Prostate gland (tissue), 2 donors: Measurements from ENCODE around the gene LRBA. TPM values are rescaled to one million over a fixed set of nuclear protein-coding genes. Genes with fewer than 3 reads are reported as not detected.

Experiments
- DNase-seq: peaks from one replicate; pipeline ENCODE4 v3.0.0-alpha.2; 2019; ENCODE audit warnings: low spot score
- H3K27ac ChIP-seq, 2 donors: fragments of 200-600 bp; sonication (generic); 2 replicates each; pipeline ENCODE4 v1.5.1; 2017 to 2019
- H3K27me3 ChIP-seq: fragments of 200-600 bp; sonication (generic); replicated peaks from 2 replicates; pipeline ENCODE4 v1.5.1; 2019; ENCODE audit not compliant: insufficient read depth
- H3K36me3 ChIP-seq, 2 donors: fragments of 200-600 bp; sonication (generic); 1 replicate in 1 of 2; 2 replicates in 1 of 2; pipeline versions ENCODE4 v1.5.1 to v1.8.1; 2017 to 2019
- H3K4me1 ChIP-seq: fragments of 200-600 bp; sonication (generic); replicated peaks from 2 replicates; pipeline ENCODE4 v1.5.1; 2019
- H3K4me3 ChIP-seq, 2 donors: fragments of 200-600 bp; sonication (generic); 2 replicates each; pipeline ENCODE4 v1.5.1; 2017 to 2019
- H3K9me3 ChIP-seq: fragments of 200-600 bp; sonication (generic); 2 replicates; pipeline ENCODE4 v1.5.1; 2017
- CTCF ChIP-seq, 4 experiments: fragments of 200-600 bp in 2 of 4; fragments of 450-650 bp in 2 of 4; sonication (generic) in 2 of 4; IDR thresholded peaks; 1 replicate in 3 of 4; 2 replicates in 1 of 4; pipeline ENCODE4 v1.5.1; 2016 to 2019; ENCODE audit warnings: antibody characterized with exemption in 4 of 4, mild to moderate bottlenecking in 2 of 4, moderate library complexity in 2 of 4
- POLR2A ChIP-seq: fragments of 450-650 bp; IDR thresholded peaks from one replicate; pipeline ENCODE4 v1.6.1; 2016; ENCODE audit warnings: antibody characterized with exemption, mild to moderate bottlenecking
- POLR2AphosphoS5 ChIP-seq: sonication (generic); formaldehyde crosslinking; IDR thresholded peaks from one replicate; pipeline ENCODE4 v1.6.1; 2017; ENCODE audit warnings: antibody characterized with exemption
- WGBS: methylation state at CpG from one replicate; pipeline ENCODE4 v1.1.5; 2018; 5-methylcytosine and 5-hydroxymethylcytosine counted together
- intact Hi-C: fragments of 100-400 bp; cut with DNase I; formaldehyde crosslinking; loops from one replicate; pipeline ENCODE4 v1.14.2; 2022
- total RNA-seq, 2 donors: library from RNA; depleted of rRNA; stranded (reverse); fragments of >200 nt; gene quantifications; one replicate each; pipeline ENCODE4 v1.1.0, GENCODE V29; 2016

The LRBA gene
- total RNA-seq, 2 donors from 2014 or later, result 69.8 to 79.8 TPM

GRCh38 chr4:150862829-150863228 lies 152.3 kb downstream of the LRBA start:
- no peak for DNase-seq
- no peaks in the 10 kb centered on the region for H3K9me3 ChIP-seq
- 94% methylated on average over 5 of the region's 5 CpGs for WGBS
- no peaks in the 10 kb centered on the region for H3K27me3 ChIP-seq
- H3K36me3 ChIP-seq, result no peaks in the 10 kb centered on the region
- no peak for TF ChIP-seq POLR2A
- TF ChIP-seq POLR2AphosphoS5, result no peak
- no peak for TF ChIP-seq CTCF (IDR thresholded peaks at IDR 0.05)
- no peak overlapping the region for H3K27ac ChIP-seq
- H3K4me1 ChIP-seq, result no peaks in the 10 kb centered on the region
- intact Hi-C loops, result loop anchor here (10.0 kb wide), 1 partner anchor 858 kb away; no protein-coding TSS in a partner anchor
- H3K4me3 ChIP-seq, result no peak overlapping the region

GRCh38 chr4:150859453-150859852 lies 155.6 kb downstream of the LRBA start:
- Histone ChIP-seq H3K36me3 (no peaks in the 10 kb centered on the region), H3K4me1 (no peaks in the 10 kb centered on the region), H3K4me3 (no peak overlapping the region), H3K27me3 (no peaks in the 10 kb centered on the region), H3K9me3 (no peaks in the 10 kb centered on the region), H3K27ac (no peak overlapping the region)
- intact Hi-C loops, result no loop called here
- DNase-seq, result no peak
- no peak for TF ChIP-seq CTCF (IDR thresholded peaks at IDR 0.05)
- no peak for TF ChIP-seq POLR2A
- no peak for TF ChIP-seq POLR2AphosphoS5
- 26% methylated on average over 1 of the region's 1 CpG for WGBS

GRCh38 chr4:150855981-150856510 lies 159.0 kb downstream of the LRBA start:
- 100% methylated on average over 1 of the region's 1 CpG for WGBS
- Histone ChIP-seq H3K27me3 (no peaks in the 10 kb centered on the region), H3K4me3 (no peak overlapping the region), H3K4me1 (no peaks in the 10 kb centered on the region), H3K36me3 (no peaks in the 10 kb centered on the region), H3K27ac (no peak overlapping the region), H3K9me3 (no peaks in the 10 kb centered on the region)
- DNase-seq, result no peak
- TF ChIP-seq CTCF (IDR thresholded peaks at IDR 0.05) (no peak), POLR2A (no peak), POLR2AphosphoS5 (no peak)
- intact Hi-C loops, result no loop called here

GRCh38 chr4:150854600-150854999 lies 160.5 kb downstream of the LRBA start:
- no peaks in the 10 kb centered on the region for H3K27me3 ChIP-seq
- DNase-seq, result no peak
- WGBS, result 93% methylated on average over 4 of the region's 4 CpGs
- no peaks in the 10 kb centered on the region for H3K9me3 ChIP-seq
- H3K4me3 ChIP-seq, result no peak overlapping the region
- intact Hi-C loops, result no loop called here
- H3K36me3 ChIP-seq, result no peaks in the 10 kb centered on the region
- no peak overlapping the region for H3K27ac ChIP-seq
- no peak for TF ChIP-seq POLR2AphosphoS5
- no peak for TF ChIP-seq CTCF (IDR thresholded peaks at IDR 0.05)
- no peak for TF ChIP-seq POLR2A
- H3K4me1 ChIP-seq, result no peaks in the 10 kb centered on the region

GRCh38 chr4:150853882-150854281 lies 161.2 kb downstream of the LRBA start:
- no peak for TF ChIP-seq POLR2A
- no peak for TF ChIP-seq CTCF (IDR thresholded peaks at IDR 0.05)
- no peak for TF ChIP-seq POLR2AphosphoS5
- Histone ChIP-seq H3K4me1 (no peaks in the 10 kb centered on the region), H3K27me3 (no peaks in the 10 kb centered on the region), H3K36me3 (no peaks in the 10 kb centered on the region), H3K9me3 (no peaks in the 10 kb centered on the region), H3K27ac (no peak overlapping the region), H3K4me3 (no peak overlapping the region)
- DNase-seq, result no peak
- WGBS, result 92% methylated on average over 2 of the region's 2 CpGs
- intact Hi-C loops, result no loop called here
